H9 (cell line): ENCODE data around the gene NRM. TPM values are rescaled to one million over a fixed set of nuclear protein-coding genes. Genes with fewer than 3 reads are reported as not detected.

Experiments used
- DNase-seq: peaks from one replicate; pipeline ENCODE4 v3.0.0-alpha.2; 2017
- H2AFZ ChIP-seq: one replicate; pipeline ENCODE4 v1.6.1; 2013; ENCODE audit warnings: mild to moderate bottlenecking, low read length, control low read depth, moderate library complexity
- H2AK5ac ChIP-seq: 2 replicates; pipeline ENCODE4 v1.6.1; 2013; ENCODE audit warnings: low read length, control low read depth, mixed read lengths; ENCODE audit not compliant: insufficient read length
- H2BK120ac ChIP-seq: one replicate; pipeline ENCODE4 v1.6.1; 2013; ENCODE audit warnings: low read depth, mild to moderate bottlenecking, low read length, control low read depth, inconsistent platforms; ENCODE audit not compliant: poor library complexity, severe bottlenecking
- H2BK12ac ChIP-seq: 2 replicates; pipeline ENCODE4 v1.6.1; 2013; ENCODE audit warnings: low read length, control low read depth, mixed read lengths, low read depth; ENCODE audit not compliant: insufficient read length
- H2BK15ac ChIP-seq: 2 replicates; pipeline ENCODE4 v1.6.1; 2013; ENCODE audit warnings: low read depth, low read length, control low read depth
- H2BK20ac ChIP-seq: one replicate; pipeline ENCODE4 v1.6.1; 2013; ENCODE audit warnings: low read depth, mild to moderate bottlenecking, low read length, control low read depth, inconsistent platforms; ENCODE audit not compliant: poor library complexity, severe bottlenecking
- H2BK5ac ChIP-seq: 2 replicates; pipeline ENCODE4 v1.6.1; 2013; ENCODE audit warnings: low read length, control low read depth, mixed read lengths; ENCODE audit not compliant: insufficient read length
- H3K14ac ChIP-seq: 2 replicates; pipeline ENCODE4 v1.6.1; 2013; ENCODE audit warnings: low read length, control low read depth; ENCODE audit not compliant: insufficient read depth
- H3K18ac ChIP-seq: 2 replicates; pipeline ENCODE4 v1.6.1; 2013; ENCODE audit warnings: low read depth, mild to moderate bottlenecking, mixed read lengths, low read length, control low read depth; ENCODE audit not compliant: insufficient read length
- H3K23ac ChIP-seq: 2 replicates; pipeline ENCODE4 v1.6.1; 2013; ENCODE audit warnings: low read length, control low read depth, mixed read lengths, low read depth; ENCODE audit not compliant: insufficient read length
- H3K23me2 ChIP-seq: 2 replicates; pipeline ENCODE4 v1.6.1; 2013; ENCODE audit warnings: low read depth, mild to moderate bottlenecking, mixed read lengths, low read length, control low read depth; ENCODE audit not compliant: insufficient read length, poor library complexity, severe bottlenecking
- H3K27ac ChIP-seq: 2 replicates; pipeline ENCODE4 v1.5.1; 2013; ENCODE audit warnings: low read length, control low read depth, mixed read lengths, low read depth; ENCODE audit not compliant: insufficient read length
- H3K27me3 ChIP-seq: 2 replicates; pipeline ENCODE4 v1.6.1; 2013; ENCODE audit warnings: low read length, control low read depth, inconsistent platforms; ENCODE audit not compliant: insufficient read depth
- H3K4ac ChIP-seq: 2 replicates; pipeline ENCODE4 v1.6.1; 2013; ENCODE audit warnings: low read depth, mild to moderate bottlenecking, control low read depth, inconsistent platforms, low read length, moderate library complexity
- H3K4me1 ChIP-seq: 2 replicates; pipeline ENCODE4 v1.6.1; 2013; ENCODE audit warnings: low read length, control low read depth, inconsistent platforms; ENCODE audit not compliant: insufficient read depth
- H3K4me2 ChIP-seq: 2 replicates; pipeline ENCODE4 v1.6.1; 2013; ENCODE audit warnings: low read length, control low read depth, mixed read lengths; ENCODE audit not compliant: insufficient read length, insufficient read depth
- H3K56ac ChIP-seq: 2 replicates; pipeline ENCODE4 v1.6.1; 2013; ENCODE audit warnings: low read depth, mild to moderate bottlenecking, mixed read lengths, low read length, control low read depth; ENCODE audit not compliant: insufficient read length
- H3K79me1 ChIP-seq: 2 replicates; pipeline ENCODE4 v1.6.1; 2013; ENCODE audit warnings: low read depth, mild to moderate bottlenecking, moderate library complexity, low read length, control low read depth, inconsistent platforms; ENCODE audit not compliant: insufficient read depth, poor library complexity, severe bottlenecking
- H3K79me2 ChIP-seq: 2 replicates; pipeline ENCODE4 v1.6.1; 2013; ENCODE audit warnings: low read length, control low read depth, inconsistent platforms; ENCODE audit not compliant: insufficient read depth
- H3K9ac ChIP-seq: 2 replicates; pipeline ENCODE4 v1.6.1; 2013; ENCODE audit warnings: low read length, control low read depth, mixed read lengths; ENCODE audit not compliant: insufficient read length; ENCODE audit errors: extremely low read depth
- H3K9me3 ChIP-seq: one replicate; pipeline ENCODE4 v1.6.1; 2013; ENCODE audit warnings: low read depth, low read length, inconsistent platforms; ENCODE audit not compliant: control insufficient read depth
- H3T11ph ChIP-seq: one replicate; pipeline ENCODE4 v1.6.1; 2013; ENCODE audit warnings: mild to moderate bottlenecking, low read length, control low read depth, inconsistent platforms
- H4K20me1 ChIP-seq: one replicate; pipeline ENCODE4 v1.6.1; 2013; ENCODE audit not compliant: control insufficient read depth, insufficient read length, insufficient read depth
- H4K5ac ChIP-seq: 2 replicates; pipeline ENCODE4 v1.6.1; 2013; ENCODE audit warnings: low read depth, mild to moderate bottlenecking, mixed read lengths, low read length, control low read depth; ENCODE audit not compliant: insufficient read length
- H4K8ac ChIP-seq: replicated peaks from 2 replicates; pipeline ENCODE4 v1.6.1; 2013; ENCODE audit warnings: low read length, control low read depth, mixed read lengths, low read depth; ENCODE audit not compliant: insufficient read length
- H4K91ac ChIP-seq: 2 replicates; pipeline ENCODE4 v1.6.1; 2013; ENCODE audit warnings: low read depth, mild to moderate bottlenecking, moderate library complexity, mixed read lengths, low read length, control low read depth; ENCODE audit not compliant: insufficient read length
- H3K27ac Mint-ChIP-seq, 3 experiments: 2 replicates in 2 of 3; 3 replicates in 1 of 3; pipeline ENCODE4 v1.8.0; 2020 to 2021; ENCODE audit warnings: mixed read lengths in 3 of 3, mild to moderate bottlenecking in 1 of 3, moderate library complexity in 1 of 3
- H3K27me3 Mint-ChIP-seq: 2 replicates; pipeline ENCODE4 v1.8.0; 2021; ENCODE audit warnings: low read depth, mild to moderate bottlenecking, moderate library complexity, mixed read lengths
- H3K36me3 Mint-ChIP-seq, 3 experiments: 2 replicates in 2 of 3; 3 replicates in 1 of 3; pipeline ENCODE4 v1.8.0; 2020 to 2021; ENCODE audit warnings: low read depth in 3 of 3, mixed read lengths in 3 of 3; ENCODE audit not compliant: insufficient read depth in 1 of 3
- H3K4me1 Mint-ChIP-seq, 2 experiments: 2 replicates each; pipeline ENCODE4 v1.8.0; 2020; ENCODE audit warnings: mixed read lengths in 2 of 2
- H3K4me3 Mint-ChIP-seq, 2 experiments: 2 replicates in 1 of 2; 3 replicates in 1 of 2; pipeline ENCODE4 v1.8.0; 2020 to 2021; ENCODE audit warnings: mild to moderate bottlenecking in 2 of 2, mixed read lengths in 2 of 2, moderate library complexity in 1 of 2
- H3K9me3 Mint-ChIP-seq, 2 experiments: 2 replicates in 1 of 2; 3 replicates in 1 of 2; pipeline ENCODE4 v1.8.0; 2020; ENCODE audit warnings: mild to moderate bottlenecking in 2 of 2, mixed read lengths in 2 of 2, moderate library complexity in 1 of 2
- CTCF ChIP-seq: fragments of 200-600 bp; sonication (generic); conservative IDR thresholded peaks from 3 replicates; pipeline ENCODE4 v1.8.0; 2021; ENCODE audit warnings: antibody characterized with exemption, mild to moderate bottlenecking
- WGBS: extraction: QIAGEN DNeasy Blood & Tissue Kit; methylation state at CpG from one replicate; pipeline ENCODE4 v1.1.7; 2013; ENCODE audit warnings: missing lambda C conversion rate, low lambda C conversion rate, mixed read lengths; ENCODE audit not compliant: insufficient read length; ENCODE audit errors: extremely low coverage; 5-methylcytosine and 5-hydroxymethylcytosine counted together
- total RNA-seq: library from RNA; stranded (reverse); gene quantifications from 2 replicates; pipeline ENCODE4 v1.2.1, GENCODE V29; 2021

The NRM gene
- total RNA-seq, 1 experiment from 2014 or later, result 36.5 TPM

- Mint-ChIP-seq H3K9me3 (no peaks in the 10 kb centered on the region), H3K27me3 (peaks cover 3% of the 10 kb centered on the region; the same call in 1 of the 2 replicates), H3K4me3 (peak overlapping the region; percentile 88 to 90), H3K4me1 (peaks cover 46 to 49% of the 10 kb centered on the region in 2 experiments), H3K27ac (peak overlapping the region; percentile 77 to 90 (median 88); a peak in 6 of 7 replicates), H3K36me3 (peaks cover 4 to 19% (median 14%) of the 10 kb centered on the region in 3 experiments; a peak in 5 of 7 replicates)
- Histone ChIP-seq H2AK5ac (no peak overlapping the region), H4K5ac (no peak overlapping the region), H3K4ac (no peak overlapping the region), H2BK12ac (no peak overlapping the region), H2BK15ac (no peak overlapping the region), H3K56ac (no peak overlapping the region), H4K8ac (no peak overlapping the region), H3K9me3 (no peaks in the 10 kb centered on the region), H3K14ac (no peak overlapping the region), H3K18ac (no peak overlapping the region), H3K27me3 (no peaks in the 10 kb centered on the region), H2BK120ac (no peak overlapping the region), H2BK5ac (no peak overlapping the region), H3K27ac (no peak overlapping the region), H3T11ph (no peak overlapping the region), H2BK20ac (no peak overlapping the region), H4K91ac (no peak overlapping the region), H3K23ac (no peak overlapping the region), H3K4me2 (peak overlapping the region; percentile 89), H3K4me1 (peaks cover 3% of the 10 kb centered on the region; the same call in 1 of the 2 replicates), H3K9ac (peak overlapping the region; percentile 54), H4K20me1 (no peaks in the 10 kb centered on the region), H3K79me1 (no peaks in the 10 kb centered on the region), H3K23me2 (peaks cover 29% of the 10 kb centered on the region), H3K79me2 (peaks cover 2% of the 10 kb centered on the region; the same call in 1 of the 2 replicates), H2AFZ (no peak overlapping the region)
- TF ChIP-seq CTCF, result no peak
- no peak for DNase-seq
- no CpG with 5 or more reads among the region's 4 CpGs for WGBS
These were observed 799 bp downstream of the NRM start for GRCh38 chr6:30689985-30690384.
